ENCODE measurements around the gene VAMP4.

The VAMP4 gene

GRCh38 chr1:171772312-171772711 lies 30.4 kb upstream of the VAMP4 start:
- Histone ChIP-seq H3K27me3 (replicated peaks; ENCODE audit: control insufficient read depth, insufficient read depth, low read length) (no peaks in the 10 kb centered on the region), H3K36me3 (ENCODE audit: control insufficient read depth, insufficient read depth, low read length) (no peaks in the 10 kb centered on the region)
- TF ChIP-seq CTCF (IDR thresholded peaks at IDR 0.05; ENCODE audit: insufficient read depth, low read length, poor library complexity, severe bottlenecking): no peak

GRCh38 chr1:171769754-171770153 lies 27.9 kb upstream of the VAMP4 start:
- no peaks in the 10 kb centered on the region for H3K36me3 ChIP-seq (ENCODE audit: control insufficient read depth, insufficient read depth, low read length)
- DNase-seq (ENCODE audit: extremely low read depth, insufficient read length): no peak
- no peak for TF ChIP-seq CTCF (IDR thresholded peaks at IDR 0.05; ENCODE audit: insufficient read depth, low read length, poor library complexity, severe bottlenecking)

More at GRCh38 chr1:171772312-171772711, 30.4 kb upstream of the VAMP4 start:
- H3K4me3 ChIP-seq (replicated peaks; ENCODE audit: low read depth, low read length): no peak overlapping the region
- DNase-seq (ENCODE audit: extremely low read depth, insufficient read length): no peak

GRCh38 chr1:171769171-171769570 lies 27.3 kb upstream of the VAMP4 start:
- H3K36me3 ChIP-seq (ENCODE audit: control insufficient read depth, insufficient read depth, low read length): no peaks in the 10 kb centered on the region
- TF ChIP-seq CTCF (IDR thresholded peaks at IDR 0.05; ENCODE audit: insufficient read depth, low read length, poor library complexity, severe bottlenecking): no peak
- H3K27me3 ChIP-seq (replicated peaks; ENCODE audit: control insufficient read depth, insufficient read depth, low read length): no peaks in the 10 kb centered on the region
- DNase-seq (ENCODE audit: extremely low read depth, insufficient read length): no peak
- H3K4me3 ChIP-seq (replicated peaks; ENCODE audit: low read depth, low read length): no peak overlapping the region

More at GRCh38 chr1:171769754-171770153, 27.9 kb upstream of the VAMP4 start:
- Histone ChIP-seq H3K27me3 (replicated peaks; ENCODE audit: control insufficient read depth, insufficient read depth, low read length) (no peaks in the 10 kb centered on the region), H3K4me3 (replicated peaks; ENCODE audit: low read depth, low read length) (no peak overlapping the region)

GRCh38 chr1:171763764-171764163 lies 21.9 kb upstream of the VAMP4 start:
- no peak for DNase-seq (ENCODE audit: extremely low read depth, insufficient read length)
- no peaks in the 10 kb centered on the region for H3K36me3 ChIP-seq (ENCODE audit: control insufficient read depth, insufficient read depth, low read length)

GRCh38 chr1:171762143-171762563 lies 20.3 kb upstream of the VAMP4 start:
- no peak for DNase-seq (ENCODE audit: extremely low read depth, insufficient read length)
- TF ChIP-seq CTCF (IDR thresholded peaks at IDR 0.05; ENCODE audit: insufficient read depth, low read length, poor library complexity, severe bottlenecking): no peak

More at GRCh38 chr1:171763764-171764163, 21.9 kb upstream of the VAMP4 start:
- no peak for TF ChIP-seq CTCF (IDR thresholded peaks at IDR 0.05; ENCODE audit: insufficient read depth, low read length, poor library complexity, severe bottlenecking)
- no peak overlapping the region for H3K4me3 ChIP-seq (replicated peaks; ENCODE audit: low read depth, low read length)
- no peaks in the 10 kb centered on the region for H3K27me3 ChIP-seq (replicated peaks; ENCODE audit: control insufficient read depth, insufficient read depth, low read length)

GRCh38 chr1:171758011-171758410 lies 16.1 kb upstream of the VAMP4 start:
- no peaks in the 10 kb centered on the region for H3K36me3 ChIP-seq (ENCODE audit: control insufficient read depth, insufficient read depth, low read length)
- no peak overlapping the region for H3K4me3 ChIP-seq (replicated peaks; ENCODE audit: low read depth, low read length)
- no peak for DNase-seq (ENCODE audit: extremely low read depth, insufficient read length)
- no peaks in the 10 kb centered on the region for H3K27me3 ChIP-seq (replicated peaks; ENCODE audit: control insufficient read depth, insufficient read depth, low read length)
- TF ChIP-seq CTCF (IDR thresholded peaks at IDR 0.05; ENCODE audit: insufficient read depth, low read length, poor library complexity, severe bottlenecking): no peak

More at GRCh38 chr1:171762143-171762563, 20.3 kb upstream of the VAMP4 start:
- Histone ChIP-seq H3K36me3 (ENCODE audit: control insufficient read depth, insufficient read depth, low read length) (no peaks in the 10 kb centered on the region), H3K4me3 (replicated peaks; ENCODE audit: low read depth, low read length) (no peak overlapping the region), H3K27me3 (replicated peaks; ENCODE audit: control insufficient read depth, insufficient read depth, low read length) (no peaks in the 10 kb centered on the region)
